ENCODE measurements around the gene RFWD3.

GRCh38 chr16:74657870-74658642 is 8.6 kb downstream of the RFWD3 start:
- no peak for TF ChIP-seq CTCF (IDR thresholded peaks at IDR 0.05)
- no peak for TF ChIP-seq POLR2A (IDR thresholded peaks at IDR 0.05)

Data from right lobe of liver (tissue), 4 donors.